ENCODE measurements around the gene ANKRD27.
"Not testable (repeated sequence)": the region's sequence is repeated elsewhere in the genome, so short reads cannot be mapped to it uniquely, and the experiment has no call there.

Gene ANKRD27

DNA sequence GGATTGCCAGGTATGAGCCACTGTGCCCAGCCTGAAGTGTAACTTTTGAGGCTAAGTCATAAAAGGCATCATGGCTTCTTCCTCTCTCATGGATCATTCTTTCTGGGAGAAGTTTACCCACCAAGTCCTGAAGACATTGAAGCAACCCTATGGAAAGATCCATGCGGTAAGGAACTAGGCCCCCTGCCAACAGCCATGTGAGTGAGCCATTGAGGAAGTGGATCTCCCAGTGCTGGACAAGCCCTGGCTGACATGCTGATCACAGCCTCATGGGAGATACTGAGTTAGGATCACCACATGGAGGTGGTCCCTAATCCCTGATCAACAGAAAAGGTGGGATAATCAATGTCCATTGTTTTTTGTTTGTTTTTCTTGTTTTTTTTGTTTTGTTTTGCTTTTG lies 13.3 kb upstream of the ANKRD27 start:
- no peak for FAIRE-seq

- no peak for FAIRE-seq
These were observed 12.7 kb upstream of the ANKRD27 start for GRCh38 chr19:32687681-32688080.

DNA sequence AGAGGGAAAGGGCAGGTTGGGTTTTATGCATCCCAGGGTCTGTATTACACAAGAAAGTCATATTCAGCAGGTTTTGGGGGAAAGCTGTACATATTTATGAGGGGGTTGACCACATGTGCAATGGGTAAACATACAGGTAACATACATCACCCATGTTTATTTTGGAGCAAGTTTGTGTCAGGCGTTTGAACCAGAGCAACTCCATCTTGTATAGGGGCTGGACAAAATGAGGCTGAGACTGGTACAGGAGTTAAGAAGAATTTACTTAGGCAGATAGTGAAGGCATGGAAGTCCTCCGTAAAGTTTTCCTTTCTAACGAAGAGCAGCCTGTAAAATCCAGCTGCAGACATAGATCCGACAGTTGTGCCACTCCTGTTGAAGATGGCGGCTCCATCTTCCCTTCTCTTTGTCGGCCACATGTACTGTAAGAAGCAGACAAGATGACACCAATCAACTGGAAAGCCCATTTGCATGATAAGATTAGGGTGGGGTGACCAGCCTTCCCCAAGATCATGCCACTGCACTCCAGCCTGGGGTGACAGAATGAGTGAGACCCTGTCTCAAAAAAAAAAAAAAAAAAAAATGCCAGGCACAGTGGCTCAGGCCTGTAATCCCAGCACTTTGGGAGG lies 12.0 kb upstream of the ANKRD27 start:
- no peak for FAIRE-seq

GRCh38 chr19:32682317-32682716 lies 7.3 kb upstream of the ANKRD27 start:
- FAIRE-seq, result no peak

DNA sequence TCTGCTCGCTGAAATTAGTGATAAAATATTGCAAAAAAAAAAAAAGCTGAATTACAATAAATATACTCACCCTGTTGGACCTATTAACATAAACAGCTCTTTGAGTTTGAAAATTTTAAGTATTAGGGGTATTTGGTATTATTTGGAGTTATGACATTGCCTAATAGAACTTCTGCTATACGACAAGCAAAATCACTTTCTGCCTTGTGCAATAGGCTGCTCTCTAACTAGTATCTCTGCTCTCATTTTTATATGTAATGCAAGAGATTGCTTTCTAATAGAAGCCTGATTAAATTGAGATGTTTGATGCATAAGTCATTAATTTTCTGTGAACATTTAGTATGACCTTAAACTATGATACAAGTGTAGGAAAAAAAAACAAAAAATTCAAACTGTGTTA lies 6.0 kb upstream of the ANKRD27 start:
- FAIRE-seq, result no peak

DNA sequence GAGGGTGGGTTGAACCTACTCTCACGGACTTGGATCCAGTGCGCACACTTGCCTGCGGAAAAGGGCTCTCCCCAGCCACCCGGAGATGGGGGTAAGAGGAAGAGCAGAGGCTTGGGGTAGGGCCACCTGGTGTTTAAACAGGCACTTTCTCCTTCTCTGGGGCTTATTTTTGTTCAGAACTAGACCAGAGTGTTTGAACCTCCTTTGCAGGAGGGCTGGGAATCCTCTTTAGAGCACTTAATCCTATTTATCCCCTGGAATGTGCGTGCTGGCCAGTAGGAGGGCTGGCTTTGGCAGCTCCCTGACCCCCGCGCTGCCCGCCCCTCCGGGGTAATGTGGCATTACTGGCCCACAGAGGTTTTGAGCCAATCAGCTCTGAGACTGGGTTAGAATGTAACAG lies 2.7 kb upstream of the ANKRD27 start:
- peak; percentile 97 for FAIRE-seq

DNA sequence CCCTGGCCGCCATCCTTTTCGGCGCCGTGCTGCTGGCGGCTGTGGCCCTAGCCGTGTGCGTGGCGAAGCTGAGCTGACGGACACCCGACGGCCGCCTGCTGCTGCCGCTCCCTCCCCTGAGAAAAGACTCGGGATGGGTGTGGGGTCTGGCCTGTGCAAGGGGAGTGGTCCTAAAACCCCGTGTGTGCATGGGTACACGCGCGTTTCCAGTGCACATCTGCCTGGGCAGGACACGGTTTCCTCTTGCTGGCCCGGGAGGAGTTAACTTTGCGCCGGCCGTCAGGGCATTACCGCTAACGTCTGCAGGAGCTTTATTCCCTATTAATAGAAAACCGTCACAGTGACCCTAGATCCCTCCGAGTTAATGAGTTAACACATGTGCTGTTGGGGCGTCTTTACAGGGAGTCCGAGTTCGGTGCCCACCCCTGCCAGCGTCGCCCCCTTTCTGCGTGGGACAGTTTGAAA lies 1.9 kb upstream of the ANKRD27 start:
- no peak for FAIRE-seq

- no peak for FAIRE-seq
These were observed 1.4 kb upstream of the ANKRD27 start for GRCh38 chr19:32676186-32676894.

DNA sequence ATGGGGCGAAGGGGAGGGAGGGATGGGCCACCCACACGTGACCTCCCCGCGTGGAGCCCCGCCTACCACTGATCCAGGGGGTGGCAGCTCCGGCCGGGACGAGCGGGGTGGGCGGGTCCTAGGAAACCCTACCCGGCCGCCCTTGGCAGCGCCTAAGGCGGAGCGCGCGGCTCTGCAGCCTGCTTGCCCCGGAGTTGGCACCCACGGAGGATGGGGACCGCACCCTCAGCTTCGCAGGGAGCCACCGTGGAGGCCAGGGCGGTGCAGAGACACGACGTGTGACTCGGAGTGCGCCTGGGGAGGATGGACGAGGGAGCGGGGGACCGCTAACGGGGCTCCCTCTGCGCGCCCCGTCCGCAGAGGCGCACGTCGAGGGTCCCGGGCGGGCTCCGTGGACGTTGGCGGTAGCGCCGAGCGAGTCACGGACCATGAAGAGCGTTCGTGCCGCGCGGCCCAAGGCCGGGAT lies 773 bp upstream of the ANKRD27 start, which contains the start of gene RGS9BP:
RGS9BP (plus strand) TSS at position 129 of the 466 bp plus-strand sequence. CDS start 416 bp downstream, outside the sequence.
- FAIRE-seq, result no peak

DNA sequence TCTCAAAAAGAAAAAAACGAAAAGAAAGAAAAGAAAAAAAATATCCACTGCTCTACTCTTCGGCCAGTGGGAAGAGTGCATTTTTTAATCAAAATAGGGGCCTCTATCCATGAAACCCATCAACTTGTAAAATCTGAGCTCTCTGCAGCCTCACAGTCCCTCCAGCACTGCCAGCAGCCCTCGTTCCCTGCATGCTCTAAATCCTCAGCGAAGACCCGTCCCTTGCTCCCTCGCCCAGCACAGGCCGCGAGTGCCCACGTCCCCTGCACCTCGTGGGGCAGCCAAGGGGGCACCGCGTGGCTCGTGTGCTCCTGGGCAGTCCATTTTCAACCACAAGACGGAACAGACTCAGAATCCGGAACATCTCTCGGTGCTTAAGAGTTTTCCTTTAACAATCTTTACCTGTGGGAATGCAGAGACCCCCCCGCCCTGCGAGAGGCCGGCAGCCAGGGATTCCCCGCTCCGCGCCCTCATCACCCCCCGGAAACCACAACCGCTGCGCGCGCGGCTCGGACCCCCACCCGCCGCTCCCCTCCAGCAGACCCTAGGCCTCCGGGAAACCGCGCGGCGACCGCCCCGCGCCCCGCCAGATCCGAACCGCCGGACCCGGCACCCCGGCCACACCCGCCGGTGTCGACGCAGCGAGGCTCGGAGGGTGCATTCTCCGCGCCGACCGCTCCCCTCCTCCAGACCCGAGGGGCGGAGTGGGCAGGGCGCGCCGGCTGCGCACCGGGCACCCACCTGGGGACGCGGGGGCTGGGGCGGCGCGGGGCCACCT lies 638 bp downstream of the ANKRD27 start:
- no peak for FAIRE-seq

DNA sequence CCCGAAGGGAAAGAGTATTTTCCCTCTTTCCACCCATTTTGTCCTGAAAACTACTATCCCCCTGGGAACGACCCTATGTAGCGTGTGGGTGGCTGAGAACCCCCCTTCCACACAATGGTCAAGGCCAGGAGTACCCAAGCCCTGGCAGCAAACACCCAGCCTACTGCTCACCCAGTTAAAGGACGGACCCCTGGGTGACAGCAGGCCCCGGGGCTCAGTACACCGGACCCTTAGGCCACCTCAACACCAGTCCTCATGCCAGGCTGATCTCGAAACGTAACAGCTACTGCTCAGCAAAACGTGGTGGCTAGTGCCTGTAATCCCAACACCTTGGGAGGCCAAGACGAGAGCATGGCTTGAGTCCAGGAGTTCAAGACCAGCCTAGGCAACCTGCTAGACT lies 1.4 kb downstream of the ANKRD27 start:
- no peak for FAIRE-seq

- no peak for FAIRE-seq
These were observed 2.1 kb downstream of the ANKRD27 start for GRCh38 chr19:32672841-32673240.

GRCh38 chr19:32671883-32672593 lies 2.9 kb downstream of the ANKRD27 start:
- FAIRE-seq, result no peak

- FAIRE-seq, result no peak
These were observed 5.7 kb downstream of the ANKRD27 start for GRCh38 chr19:32669310-32669709.

DNA sequence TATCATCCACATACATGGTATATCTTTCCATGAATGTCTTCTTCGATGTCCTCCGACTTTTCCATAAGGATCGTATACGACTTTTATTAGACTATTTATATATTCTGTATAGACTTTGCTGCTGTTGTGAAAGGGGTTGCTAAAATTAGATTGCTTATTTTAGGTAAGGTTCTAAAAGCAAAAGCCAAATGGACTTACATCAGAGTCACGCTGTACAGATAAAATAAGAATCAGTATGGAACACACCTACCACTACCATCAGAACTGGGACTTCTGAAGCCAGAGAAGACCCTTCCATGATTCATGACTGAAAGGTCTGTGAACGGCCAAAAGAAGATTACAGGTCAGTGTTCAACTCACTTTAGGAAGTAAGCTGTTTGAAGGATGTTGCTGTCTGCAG lies 8.9 kb downstream of the ANKRD27 start:
- FAIRE-seq, result no peak

GRCh38 chr19:32662186-32662585 lies 12.8 kb downstream of the ANKRD27 start:
- FAIRE-seq, result no peak

GRCh38 chr19:32661318-32661717 lies 13.7 kb downstream of the ANKRD27 start:
- no peak for FAIRE-seq

- no peak for FAIRE-seq
These were observed 16.5 kb downstream of the ANKRD27 start for GRCh38 chr19:32658527-32658926.

GRCh38 chr19:32658075-32658474 lies 16.9 kb downstream of the ANKRD27 start:
- FAIRE-seq, result no peak

DNA sequence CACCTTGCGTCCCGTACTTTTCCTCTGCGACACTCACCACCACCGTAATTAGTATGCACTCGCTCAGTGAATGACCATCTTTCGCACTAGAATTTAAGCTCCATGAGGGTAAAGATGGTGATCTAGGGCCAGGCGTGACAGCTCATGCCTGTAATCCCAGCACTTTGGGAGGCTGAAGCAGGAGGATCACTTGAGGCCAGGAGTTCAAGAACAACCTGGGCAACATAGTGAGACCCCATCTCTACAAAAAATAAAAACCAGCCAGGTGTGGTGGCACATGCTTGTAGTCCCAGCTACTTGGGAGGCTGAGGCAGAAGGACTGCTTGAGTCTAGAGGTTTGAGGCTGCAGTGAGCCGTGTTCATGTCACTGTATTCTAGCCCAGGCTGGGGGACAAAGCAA lies 18.6 kb downstream of the ANKRD27 start:
- not testable (repeated sequence) for FAIRE-seq

DNA sequence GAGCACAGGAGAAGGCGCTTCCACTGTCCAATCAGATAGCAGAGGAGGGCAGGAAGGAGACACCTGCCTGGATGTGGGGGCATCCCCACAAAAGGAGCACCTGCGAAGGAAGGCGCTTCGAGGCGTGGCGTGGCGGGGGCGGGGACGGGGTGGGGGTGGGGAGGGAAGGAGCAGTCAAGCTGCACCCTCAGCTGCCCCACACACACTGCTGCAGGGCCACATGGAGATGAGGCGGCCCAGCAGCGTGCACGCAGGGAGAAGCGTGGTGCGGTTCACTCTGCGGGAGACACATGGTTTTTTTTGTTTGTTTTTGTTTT lies 21.4 kb downstream of the ANKRD27 start:
- no peak for FAIRE-seq

DNA sequence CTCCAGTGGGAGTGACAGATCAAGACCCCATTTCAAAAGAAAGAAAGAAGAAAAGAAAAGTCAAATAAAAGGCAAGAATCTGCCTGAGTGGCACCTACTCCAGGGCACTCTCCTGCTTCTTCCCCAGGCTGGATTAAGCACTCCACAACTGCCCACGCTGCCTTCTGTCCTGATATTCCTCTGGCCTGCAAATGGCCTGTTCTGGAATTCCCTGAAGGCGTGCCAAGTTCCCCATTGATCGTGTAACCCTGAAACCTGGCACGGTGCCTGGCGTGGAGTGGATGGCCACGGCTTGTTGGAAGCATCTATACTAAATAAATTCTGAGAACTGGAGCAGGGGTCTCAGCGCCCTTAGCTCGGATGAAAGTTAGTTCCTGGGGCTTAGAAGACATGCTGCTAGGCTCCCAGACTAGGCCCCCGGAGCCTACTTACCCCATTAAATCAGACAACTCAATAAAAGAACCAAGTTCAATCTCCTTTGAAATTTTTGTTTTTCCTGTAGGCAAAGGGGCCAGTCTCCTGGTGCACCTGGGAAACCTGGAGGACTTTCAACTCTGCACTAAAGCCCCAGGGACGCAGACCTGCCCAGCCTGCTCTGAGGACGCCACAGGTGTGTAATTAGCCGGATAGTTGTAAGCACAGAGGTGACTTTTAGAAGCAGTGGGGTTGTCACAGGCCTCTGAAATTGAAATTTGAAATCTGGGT lies 21.9 kb downstream of the ANKRD27 start:
- no peak for FAIRE-seq
